Occipital lobe (tissue), 2 donors: ENCODE results near the gene DZIP3. TPM values are rescaled to one million over a fixed set of nuclear protein-coding genes. Genes with fewer than 3 reads are reported as not detected.
A peak's percentile ranks its signal among the peaks of the same experiment; 100 is the strongest.

ENCODE experiments used
- DNase-seq: peaks from one replicate; lab custom pipeline; 2025; lab: John Stamatoyannopoulos, UW
- total RNA-seq: library from RNA; depleted of rRNA; stranded (reverse); fragments of >200 nt; gene quantifications from one replicate; pipeline ENCODE4 v1.2.3, GENCODE V29; 2014

Gene DZIP3
- 59.6 TPM for total RNA-seq

- peak; percentile 74 for DNase-seq
These were observed at the start of gene DZIP3, which contains the start of gene CIP2A for GRCh38 chr3:108589081-108589997. TSS of gene DZIP3 (plus strand) at chr3:108589722. CDS start at chr3:108605407, 15,685 bp downstream. TSS of gene CIP2A (minus strand) at chr3:108589438. CDS start at chr3:108589375, 63 bp downstream.

- DNase-seq, result no peak
These were observed 43.3 kb upstream of the DZIP3 start for GRCh38 chr3:108546247-108546646.

GRCh38 chr3:108546692-108547091, 42.8 kb upstream of the DZIP3 start:
- DNase-seq, result no peak

- DNase-seq, result no peak
These were observed 41.2 kb upstream of the DZIP3 start for GRCh38 chr3:108548304-108548703.

GRCh38 chr3:108548886-108549285, 40.6 kb upstream of the DZIP3 start:
- DNase-seq, result no peak

GRCh38 chr3:108552267-108553159, 37.0 kb upstream of the DZIP3 start:
- DNase-seq, result no peak

GRCh38 chr3:108554229-108554628, 35.3 kb upstream of the DZIP3 start:
- no peak for DNase-seq

GRCh38 chr3:108554913-108555571, 34.5 kb upstream of the DZIP3 start:
- DNase-seq, result no peak

GRCh38 chr3:108555966-108556581, 33.4 kb upstream of the DZIP3 start:
- no peak for DNase-seq

- no peak for DNase-seq
These were observed 27.0 kb upstream of the DZIP3 start for GRCh38 chr3:108562565-108562964.

GRCh38 chr3:108564564-108564963, 25.0 kb upstream of the DZIP3 start:
- no peak for DNase-seq

GRCh38 chr3:108565506-108565905, 24.0 kb upstream of the DZIP3 start:
- DNase-seq, result no peak

- DNase-seq, result no peak
These were observed 22.9 kb upstream of the DZIP3 start for GRCh38 chr3:108566599-108566998.

- DNase-seq, result no peak
These were observed 20.2 kb upstream of the DZIP3 start for GRCh38 chr3:108569336-108569735.

- no peak for DNase-seq
These were observed 11.5 kb upstream of the DZIP3 start for GRCh38 chr3:108578064-108578463.

- DNase-seq, result no peak
These were observed 921 bp upstream of the DZIP3 start for GRCh38 chr3:108588601-108589000.

GRCh38 chr3:108589998-108590323, 439 bp downstream of the DZIP3 start:
- no peak for DNase-seq

- DNase-seq, result no peak
These were observed 938 bp downstream of the DZIP3 start for GRCh38 chr3:108590460-108590859.

GRCh38 chr3:108595321-108595720, 5.8 kb downstream of the DZIP3 start:
- DNase-seq, result no peak

- DNase-seq, result no peak
These were observed 8.9 kb downstream of the DZIP3 start for GRCh38 chr3:108598375-108598774.

GRCh38 chr3:108599677-108600409, 10.3 kb downstream of the DZIP3 start:
- no peak for DNase-seq
